ENCODE data around the gene TBC1D21. TPM values are rescaled to one million over a fixed set of nuclear protein-coding genes. Genes with fewer than 3 reads are reported as not detected.

The TBC1D21 gene
- polyA plus RNA-seq, 4 donors: not detected

DNA sequence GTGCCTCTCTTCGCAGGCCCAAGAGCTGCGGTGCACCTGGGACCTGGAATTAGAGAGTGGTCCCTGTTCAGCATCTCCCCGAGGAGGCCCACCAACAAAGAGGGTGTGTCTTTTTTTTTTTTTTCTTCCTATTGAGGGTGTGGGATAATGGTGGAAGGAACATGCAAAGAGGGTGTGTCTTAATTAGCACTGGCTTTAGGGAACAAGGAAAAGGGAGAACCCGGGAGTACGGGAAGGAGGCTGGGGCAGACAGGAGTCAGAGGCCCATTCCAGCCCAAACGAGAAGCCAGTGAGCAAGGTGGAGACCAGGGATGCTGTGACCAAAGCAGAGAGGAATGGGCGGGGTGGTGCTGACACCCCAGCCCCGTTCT lies 52.5 kb downstream of the TBC1D21 start:
- FAIRE-seq (no peak), DNase-seq (peak in 1 of 2 donors; percentile 30)
- 35 to 55% (median 54%) methylated on average over 8 of the region's 8 CpGs for WGBS, 3 donors
- Histone ChIP-seq H3K4me1 (ENCODE audit: control insufficient read depth in 3 of 3, insufficient read depth in 2 of 3, low read depth in 1 of 3, low read length in 2 of 3) (peaks cover 0 to 31% (median 0%) of the 10 kb centered on the region in 3 donors), H3K27me3 (ENCODE audit: control insufficient read depth in 3 of 3, insufficient read depth in 3 of 3, low read length in 3 of 3) (peaks cover 0 to 5% (median 0%) of the 10 kb centered on the region in 3 donors), H3K4me3 (ENCODE audit: low read depth in 1 of 3, low read length in 3 of 3) (no peak overlapping the region), H3K27ac (ENCODE audit: low read depth in 1 of 3, low read length in 2 of 3) (peak overlapping the region in 1 of 3 donors; percentile 51), H3K9me3 (ENCODE audit: control insufficient read depth in 2 of 2, insufficient read depth in 1 of 2, low read depth in 1 of 2, low read length in 1 of 2) (no peaks in the 10 kb centered on the region), H3K36me3 (ENCODE audit: control insufficient read depth in 3 of 3, insufficient read depth in 2 of 3, low read depth in 1 of 3, low read length in 3 of 3) (no peaks in the 10 kb centered on the region)

DNA sequence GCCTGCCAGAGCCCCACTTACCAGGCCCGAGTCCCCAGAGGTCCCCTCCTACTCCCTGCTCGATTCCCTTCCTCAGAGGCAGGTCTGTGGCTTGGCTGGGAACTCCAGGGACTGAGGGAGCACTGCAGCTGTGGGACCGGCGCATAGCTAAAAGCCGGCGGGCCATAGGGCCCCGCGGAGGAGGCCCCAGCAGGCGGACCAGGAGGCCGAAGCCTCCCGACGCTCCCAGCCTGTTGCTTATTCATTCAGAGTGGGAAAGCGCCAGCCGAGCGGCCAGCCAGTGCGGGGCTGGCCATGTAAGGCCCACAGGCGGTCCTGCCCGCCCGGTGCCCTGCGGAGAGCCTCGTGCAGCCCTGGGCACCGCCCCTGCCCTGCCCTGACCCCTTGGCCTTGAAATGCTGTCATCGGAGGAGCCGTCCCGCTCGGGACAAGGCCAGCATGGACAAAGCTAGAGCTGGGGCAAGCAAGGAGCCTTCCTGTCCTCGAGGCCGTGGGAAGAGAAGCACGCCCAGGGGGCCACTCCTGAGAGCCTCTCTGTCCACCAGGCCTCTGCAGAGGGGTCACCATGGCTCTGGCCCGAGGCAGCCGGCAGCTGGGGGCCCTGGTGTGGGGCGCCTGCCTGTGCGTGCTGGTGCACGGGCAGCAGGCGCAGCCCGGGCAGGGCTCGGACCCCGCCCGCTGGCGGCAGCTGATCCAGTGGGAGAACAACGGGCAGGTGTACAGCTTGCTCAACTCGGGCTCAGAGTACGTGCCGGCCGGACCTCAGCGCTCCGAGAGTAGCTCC lies 53.0 kb downstream of the TBC1D21 start, which contains the start of gene LOXL1:
Gene LOXL1, plus strand, starts transcription at position 244 of the 784 bp plus-strand sequence. Its CDS starts 322 bp downstream, at position 566.
- Histone ChIP-seq H3K27ac (ENCODE audit: low read depth in 1 of 3, low read length in 2 of 3) (peak within 1 kb of the TSS in 2 of 3 donors; percentile 51 to 62), H3K4me1 (ENCODE audit: control insufficient read depth in 3 of 3, insufficient read depth in 2 of 3, low read depth in 1 of 3, low read length in 2 of 3) (peaks cover 0 to 31% (median 0%) of the 10 kb centered on the region in 3 donors), H3K36me3 (ENCODE audit: control insufficient read depth in 3 of 3, insufficient read depth in 2 of 3, low read depth in 1 of 3, low read length in 3 of 3) (no peaks in the 10 kb centered on the region), H3K4me3 (ENCODE audit: low read depth in 1 of 3, low read length in 3 of 3) (peak within 1 kb of the TSS; percentile 25 to 59 (median 44)), H3K9me3 (ENCODE audit: control insufficient read depth in 2 of 2, insufficient read depth in 1 of 2, low read depth in 1 of 2, low read length in 1 of 2) (no peaks in the 10 kb centered on the region), H3K27me3 (ENCODE audit: control insufficient read depth in 3 of 3, insufficient read depth in 3 of 3, low read length in 3 of 3) (peaks cover 0 to 5% (median 0%) of the 10 kb centered on the region in 3 donors)
- 4 to 18% (median 15%) methylated on average over 38 to 47 of the region's 47 CpGs for whole genome bisulfite sequencing, 3 donors
- FAIRE-seq: no peak
- DNase-seq: peak; percentile 61 to 73

DNA sequence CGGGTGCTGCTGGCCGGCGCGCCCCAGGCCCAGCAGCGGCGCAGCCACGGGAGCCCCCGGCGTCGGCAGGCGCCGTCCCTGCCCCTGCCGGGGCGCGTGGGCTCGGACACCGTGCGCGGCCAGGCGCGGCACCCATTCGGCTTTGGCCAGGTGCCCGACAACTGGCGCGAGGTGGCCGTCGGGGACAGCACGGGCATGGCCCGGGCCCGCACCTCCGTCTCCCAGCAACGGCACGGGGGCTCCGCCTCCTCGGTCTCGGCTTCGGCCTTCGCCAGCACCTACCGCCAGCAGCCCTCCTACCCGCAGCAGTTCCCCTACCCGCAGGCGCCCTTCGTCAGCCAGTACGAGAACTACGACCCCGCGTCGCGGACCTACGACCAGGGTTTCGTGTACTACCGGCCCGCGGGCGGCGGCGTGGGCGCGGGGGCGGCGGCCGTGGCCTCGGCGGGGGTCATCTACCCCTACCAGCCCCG lies 53.7 kb downstream of the TBC1D21 start:
- no peak for FAIRE-seq
- Histone ChIP-seq H3K4me3 (ENCODE audit: low read depth in 1 of 3, low read length in 3 of 3) (peak overlapping the region; percentile 25 to 59 (median 44)), H3K9me3 (ENCODE audit: control insufficient read depth in 2 of 2, insufficient read depth in 1 of 2, low read depth in 1 of 2, low read length in 1 of 2) (no peaks in the 10 kb centered on the region), H3K4me1 (ENCODE audit: control insufficient read depth in 3 of 3, insufficient read depth in 2 of 3, low read depth in 1 of 3, low read length in 2 of 3) (peaks cover 0 to 31% (median 0%) of the 10 kb centered on the region in 3 donors), H3K27me3 (ENCODE audit: control insufficient read depth in 3 of 3, insufficient read depth in 3 of 3, low read length in 3 of 3) (peaks cover 0 to 5% (median 0%) of the 10 kb centered on the region in 3 donors), H3K36me3 (ENCODE audit: control insufficient read depth in 3 of 3, insufficient read depth in 2 of 3, low read depth in 1 of 3, low read length in 3 of 3) (no peaks in the 10 kb centered on the region), H3K27ac (ENCODE audit: low read depth in 1 of 3, low read length in 2 of 3) (peak overlapping the region in 1 of 3 donors; percentile 50)
- 0 to 4% (median 2%) methylated on average over 46 to 65 of the region's 65 CpGs for WGBS, 3 donors
- peak; percentile 47 to 70 for DNase-seq

DNA sequence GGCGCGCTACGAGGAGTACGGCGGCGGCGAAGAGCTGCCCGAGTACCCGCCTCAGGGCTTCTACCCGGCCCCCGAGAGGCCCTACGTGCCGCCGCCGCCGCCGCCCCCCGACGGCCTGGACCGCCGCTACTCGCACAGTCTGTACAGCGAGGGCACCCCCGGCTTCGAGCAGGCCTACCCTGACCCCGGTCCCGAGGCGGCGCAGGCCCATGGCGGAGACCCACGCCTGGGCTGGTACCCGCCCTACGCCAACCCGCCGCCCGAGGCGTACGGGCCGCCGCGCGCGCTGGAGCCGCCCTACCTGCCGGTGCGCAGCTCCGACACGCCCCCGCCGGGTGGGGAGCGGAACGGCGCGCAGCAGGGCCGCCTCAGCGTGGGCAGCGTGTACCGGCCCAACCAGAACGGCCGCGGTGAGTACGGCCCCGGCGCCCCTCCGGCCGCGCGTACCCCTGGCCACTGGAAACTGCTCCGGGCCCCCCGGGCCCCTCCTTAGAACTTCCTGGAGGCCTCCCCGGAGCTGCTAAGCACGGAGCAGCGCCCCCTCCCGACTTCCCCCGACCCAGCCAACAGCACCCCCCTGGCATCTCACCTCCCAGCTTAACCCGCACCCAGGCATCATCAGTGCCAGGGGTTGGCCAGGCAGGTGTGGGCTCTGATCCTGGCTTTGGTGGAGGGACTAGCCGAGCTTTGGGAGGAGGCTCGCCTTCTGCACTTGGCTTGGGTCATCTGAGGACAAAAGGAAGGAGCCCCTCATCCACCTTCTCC lies 54.3 kb downstream of the TBC1D21 start:
- DNase-seq (peak; percentile 65 to 79), FAIRE-seq (no peak)
- Histone ChIP-seq H3K36me3 (ENCODE audit: control insufficient read depth in 3 of 3, insufficient read depth in 2 of 3, low read depth in 1 of 3, low read length in 3 of 3) (no peaks in the 10 kb centered on the region), H3K27me3 (ENCODE audit: control insufficient read depth in 3 of 3, insufficient read depth in 3 of 3, low read length in 3 of 3) (peaks cover 0 to 5% (median 0%) of the 10 kb centered on the region in 3 donors), H3K4me1 (ENCODE audit: control insufficient read depth in 3 of 3, insufficient read depth in 2 of 3, low read depth in 1 of 3, low read length in 2 of 3) (peaks cover 0 to 25% (median 0%) of the 10 kb centered on the region in 3 donors), H3K4me3 (ENCODE audit: low read depth in 1 of 3, low read length in 3 of 3) (peak overlapping the region; percentile 25 to 59 (median 44)), H3K27ac (ENCODE audit: low read depth in 1 of 3, low read length in 2 of 3) (peak overlapping the region in 1 of 3 donors; percentile 50), H3K9me3 (ENCODE audit: control insufficient read depth in 2 of 2, insufficient read depth in 1 of 2, low read depth in 1 of 2, low read length in 1 of 2) (no peaks in the 10 kb centered on the region)
- WGBS, 3 donors: 0 to 1% (median 1%) methylated on average over 50 to 78 of the region's 78 CpGs

DNA sequence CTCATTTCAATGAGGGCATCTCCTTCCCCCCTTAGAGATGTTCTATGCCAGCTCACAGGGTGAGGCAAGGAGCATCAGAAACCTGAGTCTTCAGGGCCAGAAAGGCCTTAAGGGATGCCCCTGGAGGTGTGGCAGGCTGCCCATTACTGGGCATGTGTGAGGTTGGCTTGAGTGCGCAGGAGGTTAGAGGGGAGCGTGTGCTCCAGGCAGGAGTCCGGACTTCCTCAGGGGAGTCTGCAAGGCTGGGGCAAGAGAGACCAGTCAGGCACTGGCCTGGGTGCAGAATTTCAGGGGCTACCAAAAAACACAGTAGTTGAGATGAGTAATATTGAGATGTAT lies 54.8 kb downstream of the TBC1D21 start:
- no peak for FAIRE-seq
- Histone ChIP-seq H3K4me1 (ENCODE audit: control insufficient read depth in 3 of 3, insufficient read depth in 2 of 3, low read depth in 1 of 3, low read length in 2 of 3) (peaks cover 0 to 19% (median 0%) of the 10 kb centered on the region in 3 donors), H3K27me3 (ENCODE audit: control insufficient read depth in 3 of 3, insufficient read depth in 3 of 3, low read length in 3 of 3) (peaks cover 0 to 5% (median 0%) of the 10 kb centered on the region in 3 donors), H3K4me3 (ENCODE audit: low read depth in 1 of 3, low read length in 3 of 3) (peak overlapping the region in 1 of 3 donors; percentile 28), H3K36me3 (ENCODE audit: control insufficient read depth in 3 of 3, insufficient read depth in 2 of 3, low read depth in 1 of 3, low read length in 3 of 3) (no peaks in the 10 kb centered on the region), H3K9me3 (ENCODE audit: control insufficient read depth in 2 of 2, insufficient read depth in 1 of 2, low read depth in 1 of 2, low read length in 1 of 2) (no peaks in the 10 kb centered on the region), H3K27ac (ENCODE audit: low read depth in 1 of 3, low read length in 2 of 3) (no peak overlapping the region)
- 56 to 76% (median 69%) methylated on average over 3 of the region's 3 CpGs for WGBS, 3 donors
- DNase-seq: no peak

DNA sequence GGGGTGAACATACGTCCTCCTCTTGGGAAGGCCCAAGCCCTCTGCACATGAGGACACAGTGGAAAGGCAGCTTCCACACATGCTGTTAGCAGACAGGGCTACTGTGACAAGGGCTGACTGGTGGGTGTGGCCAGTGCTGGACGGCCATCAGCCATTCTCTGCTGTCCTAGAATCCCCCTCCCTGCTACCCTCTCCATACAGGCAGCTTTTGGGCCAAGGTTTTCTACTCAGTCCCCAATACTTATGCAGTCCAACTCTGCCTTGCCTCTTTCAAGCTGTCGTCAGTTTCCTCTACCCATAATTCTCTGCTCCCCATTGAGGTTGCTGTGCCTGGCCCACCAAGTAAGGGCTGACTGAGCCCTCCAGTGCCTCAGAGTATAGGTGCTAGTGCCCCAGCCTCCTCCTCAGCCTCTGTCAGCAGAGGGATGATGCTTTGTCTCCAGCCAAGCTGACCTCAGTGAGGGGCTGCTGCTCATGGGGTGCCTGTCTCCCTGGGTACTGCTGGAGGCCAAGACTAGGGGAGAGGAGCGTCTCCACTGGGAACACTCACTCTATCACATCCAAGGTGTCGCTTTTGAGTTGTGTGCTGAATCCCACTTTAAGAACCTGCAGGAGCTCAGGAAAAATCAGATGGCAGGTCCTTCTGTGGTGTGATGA lies 55.7 kb downstream of the TBC1D21 start:
- Histone ChIP-seq H3K27me3 (ENCODE audit: control insufficient read depth in 3 of 3, insufficient read depth in 3 of 3, low read length in 3 of 3) (peaks cover 0 to 5% (median 0%) of the 10 kb centered on the region in 3 donors), H3K9me3 (ENCODE audit: control insufficient read depth in 2 of 2, insufficient read depth in 1 of 2, low read depth in 1 of 2, low read length in 1 of 2) (no peaks in the 10 kb centered on the region), H3K27ac (ENCODE audit: low read depth in 1 of 3, low read length in 2 of 3) (no peak overlapping the region), H3K4me3 (ENCODE audit: low read depth in 1 of 3, low read length in 3 of 3) (no peak overlapping the region), H3K36me3 (ENCODE audit: control insufficient read depth in 3 of 3, insufficient read depth in 2 of 3, low read depth in 1 of 3, low read length in 3 of 3) (no peaks in the 10 kb centered on the region), H3K4me1 (ENCODE audit: control insufficient read depth in 3 of 3, insufficient read depth in 2 of 3, low read depth in 1 of 3, low read length in 2 of 3) (peaks cover 0 to 15% (median 0%) of the 10 kb centered on the region in 3 donors)
- WGBS, 3 donors: 67 to 71% (median 69%) methylated on average over 5 of the region's 5 CpGs
- DNase-seq (no peak), FAIRE-seq (no peak)

DNA sequence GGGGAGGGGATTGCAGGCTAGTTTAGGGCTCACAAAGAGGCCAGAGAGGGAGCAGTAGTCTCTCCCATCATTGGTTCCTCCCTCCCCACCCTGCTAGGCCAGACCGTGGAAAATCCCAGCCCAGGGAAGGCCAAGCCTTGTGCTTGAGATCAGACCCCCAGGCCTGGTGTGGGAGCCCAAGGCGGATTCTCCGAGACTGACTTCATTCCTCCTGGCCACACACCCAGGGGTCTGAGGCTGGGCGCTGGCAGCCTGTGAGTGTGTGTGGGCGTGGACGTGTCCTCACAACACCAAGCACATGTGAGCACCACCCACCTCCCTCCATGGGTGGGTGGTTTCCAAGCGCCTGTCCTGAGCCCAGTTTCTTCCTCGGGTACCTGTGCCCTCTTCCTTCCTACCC lies 57.0 kb downstream of the TBC1D21 start:
- no peak overlapping the region for H3K4me3 ChIP-seq (ENCODE audit: low read depth in 1 of 3, low read length in 3 of 3)
- FAIRE-seq: no peak
- WGBS, 3 donors: 68 to 84% (median 79%) methylated on average over 6 to 8 of the region's 8 CpGs
- H3K27ac ChIP-seq (ENCODE audit: low read depth in 1 of 3, low read length in 2 of 3): peak overlapping the region in 1 of 3 donors; percentile 27
- H3K36me3 ChIP-seq (ENCODE audit: control insufficient read depth in 3 of 3, insufficient read depth in 2 of 3, low read depth in 1 of 3, low read length in 3 of 3): no peaks in the 10 kb centered on the region
- H3K9me3 ChIP-seq (ENCODE audit: control insufficient read depth in 2 of 2, insufficient read depth in 1 of 2, low read depth in 1 of 2, low read length in 1 of 2): no peaks in the 10 kb centered on the region
- DNase-seq: no peak
- H3K4me1 ChIP-seq (ENCODE audit: control insufficient read depth in 3 of 3, insufficient read depth in 2 of 3, low read depth in 1 of 3, low read length in 2 of 3): peaks cover 0 to 15% (median 0%) of the 10 kb centered on the region in 3 donors
- peaks cover 0 to 5% (median 0%) of the 10 kb centered on the region in 3 donors for H3K27me3 ChIP-seq (ENCODE audit: control insufficient read depth in 3 of 3, insufficient read depth in 3 of 3, low read length in 3 of 3)

DNA sequence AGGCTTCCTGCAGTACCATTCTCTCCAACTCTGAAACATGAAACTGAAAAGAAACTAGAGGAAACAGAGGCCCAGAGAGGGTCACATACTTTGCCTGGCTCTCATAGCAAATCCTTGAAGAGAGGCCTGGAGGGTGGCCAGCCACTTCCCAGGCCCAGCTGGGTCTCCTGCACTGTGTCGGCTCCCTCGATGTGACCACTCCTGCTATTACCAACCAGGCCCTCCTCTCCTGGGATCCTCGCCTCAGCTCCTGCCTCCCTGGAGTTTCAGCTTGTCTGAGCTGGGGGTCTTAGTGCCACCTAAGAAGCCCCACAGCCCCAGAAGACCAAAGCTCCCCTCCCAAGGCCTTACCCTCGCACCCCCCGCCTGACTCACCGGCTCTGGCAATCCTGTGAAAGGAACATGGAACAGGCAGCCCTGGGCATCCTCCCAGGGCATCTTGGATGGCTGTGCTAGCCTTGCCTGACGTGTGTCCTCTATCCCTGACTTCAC lies 57.5 kb downstream of the TBC1D21 start:
- DNase-seq: no peak
- Histone ChIP-seq H3K27ac (ENCODE audit: low read depth in 1 of 3, low read length in 2 of 3) (no peak overlapping the region), H3K36me3 (ENCODE audit: control insufficient read depth in 3 of 3, insufficient read depth in 2 of 3, low read depth in 1 of 3, low read length in 3 of 3) (no peaks in the 10 kb centered on the region), H3K4me3 (ENCODE audit: low read depth in 1 of 3, low read length in 3 of 3) (no peak overlapping the region), H3K27me3 (ENCODE audit: control insufficient read depth in 3 of 3, insufficient read depth in 3 of 3, low read length in 3 of 3) (peaks cover 0 to 5% (median 0%) of the 10 kb centered on the region in 3 donors), H3K4me1 (ENCODE audit: control insufficient read depth in 3 of 3, insufficient read depth in 2 of 3, low read depth in 1 of 3, low read length in 2 of 3) (peaks cover 0 to 12% (median 0%) of the 10 kb centered on the region in 3 donors), H3K9me3 (ENCODE audit: control insufficient read depth in 2 of 2, insufficient read depth in 1 of 2, low read depth in 1 of 2, low read length in 1 of 2) (no peaks in the 10 kb centered on the region)
- 77 to 83% (median 78%) methylated on average over 7 of the region's 7 CpGs for WGBS, 3 donors
- no peak for FAIRE-seq

Data from small intestine (tissue), 7 donors.